MM.1S (cell line): Measurements from ENCODE around the gene ACO2.
A peak's percentile ranks its signal among the peaks of the same experiment; 100 is the strongest.
"Not testable (repeated sequence)": the region's sequence is repeated elsewhere in the genome, so short reads cannot be mapped to it uniquely, and the experiment has no call there.

ENCODE experiments used
- DNase-seq: peaks from one replicate; pipeline ENCODE4 v3.0.0-alpha.2; 2015
- H2AFZ ChIP-seq: fragments of 300-600 bp; sonication (generic); 2 replicates; pipeline ENCODE4 v1.6.0; 2016; ENCODE audit warnings: antibody characterized with exemption, low read length
- H3F3A ChIP-seq: fragments of 300-600 bp; sonication (generic); 2 replicates; pipeline ENCODE4 v1.6.1; 2016; ENCODE audit warnings: mild to moderate bottlenecking, antibody characterized with exemption, low read length, moderate library complexity, mixed read lengths; ENCODE audit not compliant: insufficient read depth
- H3K27ac ChIP-seq: fragments of 300-600 bp; sonication (generic); 2 replicates; pipeline ENCODE4 v1.5.1; 2016; ENCODE audit warnings: mild to moderate bottlenecking, low read length
- H3K27me3 ChIP-seq: fragments of 300-600 bp; sonication (generic); replicated peaks from 2 replicates; pipeline ENCODE4 v1.6.0; 2016; ENCODE audit warnings: low read length; ENCODE audit not compliant: insufficient read depth
- H3K36me3 ChIP-seq: fragments of 300-600 bp; sonication (generic); replicated peaks from 2 replicates; pipeline ENCODE4 v1.6.1; 2016; ENCODE audit warnings: mild to moderate bottlenecking, low read length, mixed read lengths; ENCODE audit not compliant: insufficient read depth
- H3K4me1 ChIP-seq: fragments of 300-600 bp; sonication (generic); 2 replicates; pipeline ENCODE4 v1.6.1; 2016; ENCODE audit warnings: low read length, mixed read lengths
- H3K4me2 ChIP-seq: fragments of 300-600 bp; sonication (generic); 2 replicates; pipeline ENCODE4 v1.6.0; 2016; ENCODE audit warnings: low read depth, low read length
- H3K4me3 ChIP-seq: fragments of 300-600 bp; sonication (generic); 2 replicates; pipeline ENCODE4 v1.5.1; 2016; ENCODE audit warnings: low read length, mixed read lengths
- H3K79me2 ChIP-seq: fragments of 300-600 bp; sonication (generic); 2 replicates; pipeline ENCODE4 v1.6.1; 2016; ENCODE audit warnings: mixed run types, low read length, mixed read lengths
- H3K9ac ChIP-seq: fragments of 300-600 bp; sonication (generic); 2 replicates; pipeline ENCODE4 v1.6.1; 2016; ENCODE audit warnings: low read length, mixed read lengths
- H3K9me2 ChIP-seq: fragments of 300-600 bp; sonication (generic); replicated peaks from 2 replicates; pipeline ENCODE4 v1.6.1; 2016; ENCODE audit warnings: mild to moderate bottlenecking, low read length, mixed read lengths; ENCODE audit not compliant: insufficient read depth
- H3K9me3 ChIP-seq: fragments of 300-600 bp; sonication (generic); replicated peaks from 2 replicates; pipeline ENCODE4 v1.6.1; 2016; ENCODE audit warnings: mild to moderate bottlenecking, low read length, mixed read lengths; ENCODE audit not compliant: insufficient read depth
- H4K20me1 ChIP-seq: fragments of 300-600 bp; sonication (generic); 2 replicates; pipeline ENCODE4 v1.6.1; 2016; ENCODE audit warnings: mild to moderate bottlenecking, low read length, moderate library complexity, mixed read lengths; ENCODE audit not compliant: insufficient read depth
- EZH2 ChIP-seq: fragments of 300-600 bp; sonication (generic); optimal IDR thresholded peaks from 2 replicates; pipeline ENCODE3; 2017; ENCODE audit warnings: low read depth, mild to moderate bottlenecking, antibody characterized with exemption, low read length, mixed read lengths
- EZH2phosphoT487 ChIP-seq: fragments of 300-600 bp; sonication (generic); IDR thresholded peaks from 2 replicates; pipeline ENCODE4 v1.6.1; 2018; ENCODE audit warnings: antibody characterized with exemption, low read length
- TF ChIP-seq, protein P1 (sequence below): fragments of 300-600 bp; sonication (generic); IDR thresholded peaks from 2 replicates; pipeline ENCODE4 v1.5.1; 2016; ENCODE audit warnings: antibody characterized with exemption, low read length, mixed read lengths

The ACO2 gene

GRCh38 chr22:41557401-41558240, 88.7 kb downstream of the ACO2 start:
- peak; percentile 74 for DNase-seq
- H3K9me2 ChIP-seq, result no peaks in the 10 kb centered on the region
- H3K27me3 ChIP-seq, result no peaks in the 10 kb centered on the region
- no peak for TF ChIP-seq EZH2
- no peak for TF ChIP-seq EZH2phosphoT487
- TF ChIP-seq, protein P1, sequence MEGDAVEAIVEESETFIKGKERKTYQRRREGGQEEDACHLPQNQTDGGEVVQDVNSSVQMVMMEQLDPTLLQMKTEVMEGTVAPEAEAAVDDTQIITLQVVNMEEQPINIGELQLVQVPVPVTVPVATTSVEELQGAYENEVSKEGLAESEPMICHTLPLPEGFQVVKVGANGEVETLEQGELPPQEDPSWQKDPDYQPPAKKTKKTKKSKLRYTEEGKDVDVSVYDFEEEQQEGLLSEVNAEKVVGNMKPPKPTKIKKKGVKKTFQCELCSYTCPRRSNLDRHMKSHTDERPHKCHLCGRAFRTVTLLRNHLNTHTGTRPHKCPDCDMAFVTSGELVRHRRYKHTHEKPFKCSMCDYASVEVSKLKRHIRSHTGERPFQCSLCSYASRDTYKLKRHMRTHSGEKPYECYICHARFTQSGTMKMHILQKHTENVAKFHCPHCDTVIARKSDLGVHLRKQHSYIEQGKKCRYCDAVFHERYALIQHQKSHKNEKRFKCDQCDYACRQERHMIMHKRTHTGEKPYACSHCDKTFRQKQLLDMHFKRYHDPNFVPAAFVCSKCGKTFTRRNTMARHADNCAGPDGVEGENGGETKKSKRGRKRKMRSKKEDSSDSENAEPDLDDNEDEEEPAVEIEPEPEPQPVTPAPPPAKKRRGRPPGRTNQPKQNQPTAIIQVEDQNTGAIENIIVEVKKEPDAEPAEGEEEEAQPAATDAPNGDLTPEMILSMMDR, result no peak
- H3K4me3 ChIP-seq, result no peak overlapping the region
- H3K79me2 ChIP-seq, result no peaks in the 10 kb centered on the region
- H4K20me1 ChIP-seq, result no peaks in the 10 kb centered on the region
- no peak overlapping the region for H3K9ac ChIP-seq
- H3K27ac ChIP-seq, result peak overlapping the region; percentile 24; the same call in 1 of the 2 replicates
- H3K4me2 ChIP-seq, result peak overlapping the region; percentile 71
- peaks cover 19% of the 10 kb centered on the region for H3K4me1 ChIP-seq
- H3K9me3 ChIP-seq, result no peaks in the 10 kb centered on the region
- peaks cover 8% of the 10 kb centered on the region for H3F3A ChIP-seq
- peak overlapping the region; percentile 28; the same call in 1 of the 2 replicates for H2AFZ ChIP-seq
- H3K36me3 ChIP-seq, result no peaks in the 10 kb centered on the region

- not testable (repeated sequence) for H2AFZ ChIP-seq, H3K27ac ChIP-seq, H3K27me3 ChIP-seq, H3F3A ChIP-seq, H3K9me3 ChIP-seq, H3K4me2 ChIP-seq, H3K4me3 ChIP-seq, H3K36me3 ChIP-seq, H3K9me2 ChIP-seq, H4K20me1 ChIP-seq, H3K9ac ChIP-seq, H3K79me2 ChIP-seq, DNase-seq
- H3K4me1 ChIP-seq, result peaks cover 19% of the 10 kb centered on the region
Observed at GRCh38 chr22:41558241-41558630, 89.3 kb downstream of the ACO2 start.

DNA sequence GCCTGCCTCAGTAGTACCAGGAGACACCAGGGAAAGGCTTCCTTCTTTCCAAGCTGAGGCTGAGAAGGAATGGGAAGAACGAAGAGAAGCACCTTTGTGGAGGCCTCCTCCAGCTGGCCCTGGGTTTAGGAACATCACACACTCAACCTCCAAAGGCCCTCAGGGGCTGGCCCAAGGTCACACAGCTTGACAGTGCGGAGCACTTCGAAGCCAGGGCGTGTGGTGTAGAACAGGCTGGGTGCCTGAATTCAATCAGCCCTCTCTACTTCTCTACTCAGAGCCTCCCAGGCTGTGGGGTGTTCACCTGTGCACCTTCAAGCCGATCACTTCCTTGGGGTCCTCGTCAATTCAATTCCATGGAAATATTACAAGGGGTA, 91.2 kb downstream of the ACO2 start:
- Histone ChIP-seq H3K27ac (peak overlapping the region; percentile 37; the same call in 1 of the 2 replicates), H3K9me3 (no peaks in the 10 kb centered on the region), H3K9me2 (no peaks in the 10 kb centered on the region), H3F3A (peaks cover 8% of the 10 kb centered on the region), H4K20me1 (no peaks in the 10 kb centered on the region), H2AFZ (peak overlapping the region; percentile 46), H3K27me3 (no peaks in the 10 kb centered on the region), H3K4me3 (peak overlapping the region; percentile 30; the same call in 1 of the 2 replicates), H3K36me3 (no peaks in the 10 kb centered on the region), H3K4me2 (peak overlapping the region; percentile 68; the same call in 1 of the 2 replicates), H3K79me2 (no peaks in the 10 kb centered on the region), H3K9ac (no peak overlapping the region; the same call in 1 of the 2 replicates), H3K4me1 (peaks cover 19% of the 10 kb centered on the region)
- peak; percentile 6 for DNase-seq
- TF ChIP-seq, protein P1, result no peak
- TF ChIP-seq EZH2phosphoT487 (no peak), EZH2 (no peak)

DNA sequence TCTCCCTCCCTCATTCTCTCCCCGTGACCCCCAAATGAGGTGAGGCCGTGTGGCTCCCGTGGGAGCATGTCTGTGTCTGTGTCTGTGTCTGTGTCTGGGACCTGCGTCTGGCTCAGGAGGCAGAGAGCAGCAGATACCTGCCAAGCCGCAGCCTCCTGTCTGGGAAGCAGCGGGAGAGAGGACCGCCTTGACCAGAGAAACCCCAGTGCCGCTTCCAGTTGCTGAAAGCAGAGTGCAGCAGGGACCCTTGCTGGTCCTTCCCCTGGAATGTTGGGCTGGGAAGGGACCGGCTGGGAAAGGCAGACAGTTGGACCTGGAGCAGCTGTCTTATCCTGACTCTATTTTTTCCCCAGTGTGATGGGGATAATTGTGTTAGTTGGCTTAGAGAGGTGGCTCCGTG, 92.4 kb downstream of the ACO2 start:
- Histone ChIP-seq H3K4me1 (peaks cover 17% of the 10 kb centered on the region), H3K27ac (no peak overlapping the region), H3F3A (peaks cover 8% of the 10 kb centered on the region), H3K4me2 (peak overlapping the region; percentile 68; the same call in 1 of the 2 replicates), H4K20me1 (no peaks in the 10 kb centered on the region), H3K9me3 (no peaks in the 10 kb centered on the region), H3K9ac (no peak overlapping the region), H3K9me2 (no peaks in the 10 kb centered on the region), H3K27me3 (no peaks in the 10 kb centered on the region), H3K36me3 (no peaks in the 10 kb centered on the region), H3K4me3 (no peak overlapping the region), H2AFZ (peak overlapping the region; percentile 46), H3K79me2 (no peaks in the 10 kb centered on the region)
- DNase-seq, result no peak
- TF ChIP-seq EZH2phosphoT487, result no peak
- TF ChIP-seq EZH2, result no peak
- TF ChIP-seq, protein P1, result no peak
